ENCODE results near the gene RUNDC1. TPM values are rescaled to one million over a fixed set of nuclear protein-coding genes. Genes with fewer than 3 reads are reported as not detected.

The RUNDC1 gene
- polyA plus RNA-seq, 1 donor: 14.2 TPM

GRCh38 chr17:43040655-43041054 is 60.3 kb downstream of the RUNDC1 start:
- peak in 1 of 2 donors; percentile 59 for DNase-seq
- no peaks in the 10 kb centered on the region for H3K4me1 ChIP-seq (ENCODE audit: control insufficient read depth, insufficient read depth, low read length)
- no peaks in the 10 kb centered on the region for H3K27me3 ChIP-seq (ENCODE audit: control insufficient read depth, insufficient read depth, low read length)
- no peaks in the 10 kb centered on the region for H3K36me3 ChIP-seq (ENCODE audit: control insufficient read depth, insufficient read depth, low read length)
- H3K9me3 ChIP-seq (ENCODE audit: control insufficient read depth, low read depth, low read length): no peaks in the 10 kb centered on the region
- no peak overlapping the region for H3K4me3 ChIP-seq (ENCODE audit: low read length)
- WGBS (ENCODE audit: insufficient coverage, low lambda C conversion rate): no CpG with 5 or more reads among the region's 2 CpGs
- no peak overlapping the region for H3K27ac ChIP-seq (ENCODE audit: low read length)

- no peak for DNase-seq
- Histone ChIP-seq H3K27ac (ENCODE audit: low read length) (no peak overlapping the region), H3K4me1 (ENCODE audit: control insufficient read depth, insufficient read depth, low read length) (no peaks in the 10 kb centered on the region), H3K4me3 (ENCODE audit: low read length) (no peak overlapping the region), H3K27me3 (ENCODE audit: control insufficient read depth, insufficient read depth, low read length) (no peaks in the 10 kb centered on the region), H3K36me3 (ENCODE audit: control insufficient read depth, insufficient read depth, low read length) (no peaks in the 10 kb centered on the region), H3K9me3 (ENCODE audit: control insufficient read depth, low read depth, low read length) (no peaks in the 10 kb centered on the region)
- WGBS (ENCODE audit: insufficient coverage, low lambda C conversion rate): 83% methylated on average over 1 of the region's 5 CpGs
These were observed 61.8 kb downstream of the RUNDC1 start for GRCh38 chr17:43042025-43042628.

Other genes starting within 250 kb of the RUNDC1 start
- gene EZH1, start 235.5 kb upstream of the RUNDC1 start, polyA plus RNA-seq: 37.6 TPM
- gene RAMP2, start 219.3 kb upstream of the RUNDC1 start, polyA plus RNA-seq: 45.9 TPM
- 78.1 TPM for gene VPS25, start 207.1 kb upstream of the RUNDC1 start, polyA plus RNA-seq
- 16.9 TPM for gene WNK4, start 200.0 kb upstream of the RUNDC1 start, polyA plus RNA-seq
- 107 TPM for gene COA3, start 181.9 kb upstream of the RUNDC1 start, polyA plus RNA-seq
- 3.0 TPM for gene CNTD1, start 181.7 kb upstream of the RUNDC1 start, polyA plus RNA-seq
- 77.9 TPM for gene BECN1, start 156.3 kb upstream of the RUNDC1 start, polyA plus RNA-seq
- 71.4 TPM for gene PSME3, start 147.2 kb upstream of the RUNDC1 start, polyA plus RNA-seq
- gene AOC2, start 136.0 kb upstream of the RUNDC1 start, polyA plus RNA-seq: 1.2 TPM
- 14.8 TPM for gene AOC3, start 129.4 kb upstream of the RUNDC1 start, polyA plus RNA-seq
- gene G6PC1, start 79.8 kb upstream of the RUNDC1 start, polyA plus RNA-seq: 1.5 TPM
- 59.4 TPM for gene AARSD1, start 16.1 kb upstream of the RUNDC1 start, polyA plus RNA-seq
- gene PTGES3L, start 485 bp upstream of the RUNDC1 start, polyA plus RNA-seq: 3.4 TPM
- gene RPL27, start 17.9 kb downstream of the RUNDC1 start, polyA plus RNA-seq: 2,151 TPM
- 45.7 TPM for gene IFI35, start 26.2 kb downstream of the RUNDC1 start, polyA plus RNA-seq
- 148 TPM for gene VAT1, start 41.8 kb downstream of the RUNDC1 start, polyA plus RNA-seq
- gene RND2, start 44.7 kb downstream of the RUNDC1 start, polyA plus RNA-seq: 1.8 TPM
- gene BRCA1, start 144.8 kb downstream of the RUNDC1 start, polyA plus RNA-seq: 10.4 TPM
- gene NBR1, start 190.6 kb downstream of the RUNDC1 start, polyA plus RNA-seq: 120 TPM
- 49.0 TPM for gene TMEM106A, start 231.3 kb downstream of the RUNDC1 start, polyA plus RNA-seq
- gene CCDC200, start 248.1 kb downstream of the RUNDC1 start, polyA plus RNA-seq: 47.1 TPM